SK-N-SH treated with all-trans-retinoic acid at 6 μM for 48 hours (cell line): Measurements from ENCODE around the gene MAFB.

Source experiments
- ATAC-seq: fragments of 200-7000 bp; cut with Tn5 transposase; 3 replicates; pipeline ENCODE4 v1.9.1; 2020; ENCODE audit warnings: mild to moderate bottlenecking, moderate library complexity
- ARNTL ChIP-seq: fragments of 450-650 bp; formaldehyde crosslinking; IDR thresholded peaks from 2 replicates; pipeline ENCODE4 v1.5.0; 2020; ENCODE audit warnings: low read depth, mild to moderate bottlenecking, moderate library complexity, borderline replicate concordance
- CSDC2 ChIP-seq: fragments of 250-450 bp; sonication (Bioruptor Pico); IDR thresholded peaks from 2 replicates; pipeline ENCODE4 v1.5.0; 2020; ENCODE audit warnings: mild to moderate bottlenecking, moderate library complexity
- ESRRG ChIP-seq: fragments of 250-450 bp; sonication (Bioruptor Pico); IDR thresholded peaks from 2 replicates; pipeline ENCODE4 v1.6.1; 2021; ENCODE audit warnings: mild to moderate bottlenecking
- GLIS3 ChIP-seq: fragments of 250-450 bp; sonication (Bioruptor Pico); IDR thresholded peaks from 2 replicates; pipeline ENCODE4 v1.5.0; 2020; ENCODE audit warnings: mild to moderate bottlenecking, moderate library complexity
- ISL1 ChIP-seq: fragments of 250-450 bp; sonication (Bioruptor Pico); IDR thresholded peaks from 2 replicates; pipeline ENCODE4 v2.1.2; 2022; ENCODE audit warnings: mild to moderate bottlenecking, moderate library complexity
- OSR1 ChIP-seq: fragments of 250-450 bp; sonication (Bioruptor Pico); IDR thresholded peaks from 2 replicates; pipeline ENCODE4 v1.8.0; 2022; ENCODE audit warnings: moderate library complexity, mild to moderate bottlenecking, inconsistent platforms
- PPARA ChIP-seq: fragments of 250-450 bp; sonication (Bioruptor Pico); IDR thresholded peaks from 2 replicates; pipeline ENCODE4 v1.5.0; 2020; ENCODE audit warnings: mild to moderate bottlenecking, borderline replicate concordance
- RARB ChIP-seq: fragments of 250-450 bp; sonication (Bioruptor Pico); IDR thresholded peaks from 2 replicates; pipeline ENCODE4 v1.8.0; 2021; ENCODE audit warnings: mild to moderate bottlenecking, moderate library complexity
- SNAI2 ChIP-seq: fragments of 250-450 bp; sonication (Bioruptor Pico); IDR thresholded peaks from 2 replicates; pipeline ENCODE4 v1.5.0; 2020; ENCODE audit warnings: mild to moderate bottlenecking, moderate library complexity
- TCF4 ChIP-seq: fragments of 250-450 bp; sonication (Bioruptor Pico); IDR thresholded peaks from 2 replicates; pipeline ENCODE4 v1.8.0; 2021; ENCODE audit warnings: mild to moderate bottlenecking, moderate library complexity, borderline replicate concordance
- TOX ChIP-seq: fragments of 250-450 bp; sonication (Bioruptor Pico); IDR thresholded peaks from 2 replicates; pipeline ENCODE4 v1.8.0; 2021; ENCODE audit warnings: mild to moderate bottlenecking, moderate library complexity, borderline replicate concordance
- ZC3H10 ChIP-seq: fragments of 250-450 bp; sonication (Bioruptor Pico); IDR thresholded peaks from 2 replicates; pipeline ENCODE4 v1.5.1; 2021; ENCODE audit warnings: mild to moderate bottlenecking, moderate library complexity
- ZFP3 ChIP-seq: fragments of 250-450 bp; sonication (Bioruptor Pico); IDR thresholded peaks from 2 replicates; pipeline ENCODE4 v1.5.0; 2020; ENCODE audit warnings: mild to moderate bottlenecking, moderate library complexity
- ZFP30 ChIP-seq: fragments of 450-650 bp; formaldehyde crosslinking; IDR thresholded peaks from 2 replicates; pipeline ENCODE4 v1.5.0; 2022; ENCODE audit warnings: mild to moderate bottlenecking, moderate library complexity
- ZNF565 ChIP-seq: fragments of 450-650 bp; formaldehyde crosslinking; conservative IDR thresholded peaks from 2 replicates; pipeline ENCODE4 v1.5.0; 2020; ENCODE audit warnings: low read depth, mild to moderate bottlenecking, moderate library complexity
- ZNF70 ChIP-seq: fragments of 450-650 bp; formaldehyde crosslinking; IDR thresholded peaks from 2 replicates; pipeline ENCODE4 v1.5.0; 2020; ENCODE audit warnings: mild to moderate bottlenecking, moderate library complexity
- ZNF8 ChIP-seq: fragments of 450-650 bp; formaldehyde crosslinking; IDR thresholded peaks from 2 replicates; pipeline ENCODE4 v1.5.0; 2020; ENCODE audit warnings: mild to moderate bottlenecking, moderate library complexity
- TF ChIP-seq, protein P1 (sequence below): fragments of 250-450 bp; sonication (Bioruptor Pico); IDR thresholded peaks from 2 replicates; pipeline ENCODE4 v1.5.0; 2020; ENCODE audit warnings: mild to moderate bottlenecking, moderate library complexity
- TF ChIP-seq, protein P2 (sequence below): fragments of 250-450 bp; sonication (Bioruptor Pico); IDR thresholded peaks from 2 replicates; pipeline ENCODE4 v1.5.1; 2020; ENCODE audit warnings: low read depth, mild to moderate bottlenecking, moderate library complexity
- TF ChIP-seq, protein P3 (sequence below): fragments of 250-450 bp; sonication (Bioruptor Pico); IDR thresholded peaks from 2 replicates; pipeline ENCODE4 v1.8.0; 2021; ENCODE audit warnings: low read depth, mild to moderate bottlenecking, moderate library complexity, borderline replicate concordance
- TF ChIP-seq, protein P4 (sequence below): fragments of 250-450 bp; sonication (Bioruptor Pico); IDR thresholded peaks from 2 replicates; pipeline ENCODE4 v1.5.1; 2021; ENCODE audit warnings: mild to moderate bottlenecking, moderate library complexity
- TF ChIP-seq, protein P5 (sequence below): fragments of 250-450 bp; sonication (Bioruptor Pico); IDR thresholded peaks from 2 replicates; pipeline ENCODE4 v1.8.0; 2020; ENCODE audit warnings: mild to moderate bottlenecking, moderate library complexity, borderline replicate concordance

Gene MAFB

DNA sequence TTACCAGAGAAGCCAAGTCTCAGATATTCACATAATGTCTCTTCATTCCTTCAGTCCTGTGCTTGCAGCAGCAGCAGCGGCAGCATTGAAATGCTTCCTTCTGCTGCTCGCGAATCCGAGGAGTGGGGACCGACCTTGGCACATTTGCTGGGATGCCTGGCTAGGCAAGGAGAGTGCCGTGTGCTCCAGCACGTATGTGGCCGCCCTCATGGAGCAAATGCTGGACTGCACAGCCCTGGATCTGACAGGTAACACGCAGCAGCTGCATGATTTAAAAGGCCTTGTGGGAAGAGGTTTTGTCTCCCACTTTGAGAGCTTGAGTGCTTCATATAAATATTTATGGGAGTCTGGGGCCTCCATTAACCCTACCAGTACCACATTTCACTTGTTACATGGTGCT, 9.9 kb downstream of the MAFB start (continued):
- TF ChIP-seq TOX (CRISPR knock-in tag) (no peak), PPARA (CRISPR knock-in tag) (no peak)

DNA sequence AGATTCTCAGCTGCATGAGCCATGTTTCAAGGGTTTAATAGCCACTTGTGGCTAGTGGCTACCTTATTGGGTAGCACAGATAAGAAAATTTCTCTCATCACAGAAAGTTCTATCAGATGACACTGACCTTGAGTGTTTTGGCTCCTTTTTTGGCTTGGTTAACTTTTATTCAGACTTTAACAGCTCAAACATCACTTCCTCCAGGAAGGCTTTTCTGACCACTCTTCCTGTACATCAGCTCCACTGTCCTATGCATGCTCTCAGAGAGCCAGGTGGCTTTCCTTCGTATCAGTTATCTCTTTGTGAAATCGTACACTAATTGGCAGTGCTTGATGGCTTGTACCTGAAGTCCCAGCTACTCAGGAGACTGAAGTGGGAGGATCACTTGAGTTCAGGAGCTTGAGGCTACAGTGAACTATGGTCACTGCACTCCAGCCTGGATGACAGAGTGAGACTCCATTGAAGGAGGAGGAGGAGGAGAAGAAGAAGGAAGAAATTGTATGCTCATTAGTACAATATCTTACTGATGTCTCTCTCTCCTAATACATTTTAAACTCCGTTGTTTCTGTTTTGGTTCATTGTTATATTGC, 10.7 kb downstream of the MAFB start:
- no peak for ATAC-seq
- TF ChIP-seq ISL1 (CRISPR knock-in tag), result no peak
- TF ChIP-seq TCF4 (CRISPR knock-in tag), result no peak
- TF ChIP-seq, protein P1, sequence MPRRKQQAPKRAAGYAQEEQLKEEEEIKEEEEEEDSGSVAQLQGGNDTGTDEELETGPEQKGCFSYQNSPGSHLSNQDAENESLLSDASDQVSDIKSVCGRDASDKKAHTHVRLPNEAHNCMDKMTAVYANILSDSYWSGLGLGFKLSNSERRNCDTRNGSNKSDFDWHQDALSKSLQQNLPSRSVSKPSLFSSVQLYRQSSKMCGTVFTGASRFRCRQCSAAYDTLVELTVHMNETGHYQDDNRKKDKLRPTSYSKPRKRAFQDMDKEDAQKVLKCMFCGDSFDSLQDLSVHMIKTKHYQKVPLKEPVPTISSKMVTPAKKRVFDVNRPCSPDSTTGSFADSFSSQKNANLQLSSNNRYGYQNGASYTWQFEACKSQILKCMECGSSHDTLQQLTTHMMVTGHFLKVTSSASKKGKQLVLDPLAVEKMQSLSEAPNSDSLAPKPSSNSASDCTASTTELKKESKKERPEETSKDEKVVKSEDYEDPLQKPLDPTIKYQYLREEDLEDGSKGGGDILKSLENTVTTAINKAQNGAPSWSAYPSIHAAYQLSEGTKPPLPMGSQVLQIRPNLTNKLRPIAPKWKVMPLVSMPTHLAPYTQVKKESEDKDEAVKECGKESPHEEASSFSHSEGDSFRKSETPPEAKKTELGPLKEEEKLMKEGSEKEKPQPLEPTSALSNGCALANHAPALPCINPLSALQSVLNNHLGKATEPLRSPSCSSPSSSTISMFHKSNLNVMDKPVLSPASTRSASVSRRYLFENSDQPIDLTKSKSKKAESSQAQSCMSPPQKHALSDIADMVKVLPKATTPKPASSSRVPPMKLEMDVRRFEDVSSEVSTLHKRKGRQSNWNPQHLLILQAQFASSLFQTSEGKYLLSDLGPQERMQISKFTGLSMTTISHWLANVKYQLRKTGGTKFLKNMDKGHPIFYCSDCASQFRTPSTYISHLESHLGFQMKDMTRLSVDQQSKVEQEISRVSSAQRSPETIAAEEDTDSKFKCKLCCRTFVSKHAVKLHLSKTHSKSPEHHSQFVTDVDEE (CRISPR knock-in tag), result no peak
- no peak for TF ChIP-seq GLIS3 (CRISPR knock-in tag)
- no peak for TF ChIP-seq TOX (CRISPR knock-in tag)
- no peak for TF ChIP-seq RARB
- TF ChIP-seq ZFP30 (CRISPR knock-in tag), result no peak
- no peak for TF ChIP-seq ZNF70 (CRISPR knock-in tag)
- TF ChIP-seq ARNTL, result no peak
- no peak for TF ChIP-seq ZC3H10 (CRISPR knock-in tag)
- TF ChIP-seq ZNF8 (CRISPR knock-in tag), result no peak
- TF ChIP-seq, protein P2, sequence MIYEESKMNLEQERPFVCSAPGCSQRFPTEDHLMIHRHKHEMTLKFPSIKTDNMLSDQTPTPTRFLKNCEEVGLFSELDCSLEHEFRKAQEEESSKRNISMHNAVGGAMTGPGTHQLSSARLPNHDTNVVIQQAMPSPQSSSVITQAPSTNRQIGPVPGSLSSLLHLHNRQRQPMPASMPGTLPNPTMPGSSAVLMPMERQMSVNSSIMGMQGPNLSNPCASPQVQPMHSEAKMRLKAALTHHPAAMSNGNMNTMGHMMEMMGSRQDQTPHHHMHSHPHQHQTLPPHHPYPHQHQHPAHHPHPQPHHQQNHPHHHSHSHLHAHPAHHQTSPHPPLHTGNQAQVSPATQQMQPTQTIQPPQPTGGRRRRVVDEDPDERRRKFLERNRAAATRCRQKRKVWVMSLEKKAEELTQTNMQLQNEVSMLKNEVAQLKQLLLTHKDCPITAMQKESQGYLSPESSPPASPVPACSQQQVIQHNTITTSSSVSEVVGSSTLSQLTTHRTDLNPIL (CRISPR knock-in tag), result no peak
- TF ChIP-seq, protein P3, sequence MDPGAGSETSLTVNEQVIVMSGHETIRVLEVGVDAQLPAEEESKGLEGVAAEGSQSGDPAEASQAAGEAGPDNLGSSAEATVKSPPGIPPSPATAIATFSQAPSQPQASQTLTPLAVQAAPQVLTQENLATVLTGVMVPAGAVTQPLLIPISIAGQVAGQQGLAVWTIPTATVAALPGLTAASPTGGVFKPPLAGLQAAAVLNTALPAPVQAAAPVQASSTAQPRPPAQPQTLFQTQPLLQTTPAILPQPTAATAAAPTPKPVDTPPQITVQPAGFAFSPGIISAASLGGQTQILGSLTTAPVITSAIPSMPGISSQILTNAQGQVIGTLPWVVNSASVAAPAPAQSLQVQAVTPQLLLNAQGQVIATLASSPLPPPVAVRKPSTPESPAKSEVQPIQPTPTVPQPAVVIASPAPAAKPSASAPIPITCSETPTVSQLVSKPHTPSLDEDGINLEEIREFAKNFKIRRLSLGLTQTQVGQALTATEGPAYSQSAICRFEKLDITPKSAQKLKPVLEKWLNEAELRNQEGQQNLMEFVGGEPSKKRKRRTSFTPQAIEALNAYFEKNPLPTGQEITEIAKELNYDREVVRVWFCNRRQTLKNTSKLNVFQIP, result no peak
- TF ChIP-seq ZNF565, result no peak
- TF ChIP-seq OSR1 (CRISPR knock-in tag), result no peak
- TF ChIP-seq SNAI2 (CRISPR knock-in tag), result no peak

DNA sequence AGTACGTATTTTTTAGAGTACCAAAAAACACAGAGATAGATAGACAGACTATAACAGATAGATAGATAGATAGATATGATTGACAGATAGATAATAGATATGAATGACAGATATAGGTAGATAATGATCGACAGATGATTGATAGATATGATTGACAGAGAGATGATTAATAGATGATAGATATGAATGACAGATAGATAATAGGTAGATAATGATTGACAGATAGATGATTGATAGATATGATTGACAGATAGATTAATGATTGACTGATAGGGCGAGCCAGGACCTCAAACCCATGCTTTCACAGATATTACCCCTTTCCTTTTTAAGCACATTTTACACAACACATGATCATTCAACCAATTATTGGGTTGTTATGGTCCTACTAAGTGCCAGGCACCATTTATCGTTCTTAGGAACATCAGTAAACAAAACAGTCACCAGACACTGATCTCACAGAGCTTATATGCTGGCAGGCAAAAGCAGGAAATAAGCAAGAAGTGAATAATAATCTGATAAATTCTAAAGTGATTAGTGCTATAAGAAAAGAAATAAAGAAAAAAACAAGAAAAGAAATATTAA, 11.6 kb downstream of the MAFB start:
- no peak for TF ChIP-seq ARNTL
- TF ChIP-seq ZFP3 (CRISPR knock-in tag), result no peak
- no peak for TF ChIP-seq ZFP30 (CRISPR knock-in tag)
- TF ChIP-seq ZC3H10 (CRISPR knock-in tag), result no peak
- TF ChIP-seq OSR1 (CRISPR knock-in tag), result no peak
- TF ChIP-seq, protein P4, sequence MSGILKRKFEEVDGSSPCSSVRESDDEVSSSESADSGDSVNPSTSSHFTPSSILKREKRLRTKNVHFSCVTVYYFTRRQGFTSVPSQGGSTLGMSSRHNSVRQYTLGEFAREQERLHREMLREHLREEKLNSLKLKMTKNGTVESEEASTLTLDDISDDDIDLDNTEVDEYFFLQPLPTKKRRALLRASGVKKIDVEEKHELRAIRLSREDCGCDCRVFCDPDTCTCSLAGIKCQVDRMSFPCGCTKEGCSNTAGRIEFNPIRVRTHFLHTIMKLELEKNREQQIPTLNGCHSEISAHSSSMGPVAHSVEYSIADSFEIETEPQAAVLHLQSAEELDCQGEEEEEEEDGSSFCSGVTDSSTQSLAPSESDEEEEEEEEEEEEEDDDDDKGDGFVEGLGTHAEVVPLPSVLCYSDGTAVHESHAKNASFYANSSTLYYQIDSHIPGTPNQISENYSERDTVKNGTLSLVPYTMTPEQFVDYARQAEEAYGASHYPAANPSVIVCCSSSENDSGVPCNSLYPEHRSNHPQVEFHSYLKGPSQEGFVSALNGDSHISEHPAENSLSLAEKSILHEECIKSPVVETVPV (CRISPR knock-in tag), result no peak
- no peak for TF ChIP-seq RARB
- no peak for TF ChIP-seq ZNF8 (CRISPR knock-in tag)
- TF ChIP-seq SNAI2 (CRISPR knock-in tag), result no peak
- no peak for TF ChIP-seq CSDC2 (CRISPR knock-in tag)
- TF ChIP-seq ISL1 (CRISPR knock-in tag), result no peak
- TF ChIP-seq, protein P5, sequence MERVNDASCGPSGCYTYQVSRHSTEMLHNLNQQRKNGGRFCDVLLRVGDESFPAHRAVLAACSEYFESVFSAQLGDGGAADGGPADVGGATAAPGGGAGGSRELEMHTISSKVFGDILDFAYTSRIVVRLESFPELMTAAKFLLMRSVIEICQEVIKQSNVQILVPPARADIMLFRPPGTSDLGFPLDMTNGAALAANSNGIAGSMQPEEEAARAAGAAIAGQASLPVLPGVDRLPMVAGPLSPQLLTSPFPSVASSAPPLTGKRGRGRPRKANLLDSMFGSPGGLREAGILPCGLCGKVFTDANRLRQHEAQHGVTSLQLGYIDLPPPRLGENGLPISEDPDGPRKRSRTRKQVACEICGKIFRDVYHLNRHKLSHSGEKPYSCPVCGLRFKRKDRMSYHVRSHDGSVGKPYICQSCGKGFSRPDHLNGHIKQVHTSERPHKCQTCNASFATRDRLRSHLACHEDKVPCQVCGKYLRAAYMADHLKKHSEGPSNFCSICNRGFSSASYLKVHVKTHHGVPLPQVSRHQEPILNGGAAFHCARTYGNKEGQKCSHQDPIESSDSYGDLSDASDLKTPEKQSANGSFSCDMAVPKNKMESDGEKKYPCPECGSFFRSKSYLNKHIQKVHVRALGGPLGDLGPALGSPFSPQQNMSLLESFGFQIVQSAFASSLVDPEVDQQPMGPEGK (CRISPR knock-in tag), result no peak
- TF ChIP-seq, protein P3, result no peak
- TF ChIP-seq ESRRG (CRISPR knock-in tag), result no peak
- TF ChIP-seq TOX (CRISPR knock-in tag), result no peak
- no peak for TF ChIP-seq GLIS3 (CRISPR knock-in tag)
- ATAC-seq, result no peak
